Liver (tissue), 3 donors: ENCODE measurements around the gene ZSWIM6.

Experiments used
- ATF3 ChIP-seq: IDR thresholded peaks from 2 replicates; pipeline ENCODE4 v1.6.1; 2016; ENCODE audit warnings: antibody characterized with exemption
- CTCF ChIP-seq: fragments of 150-350 bp; IDR thresholded peaks from 2 replicates; pipeline ENCODE4 v1.5.1; 2017; ENCODE audit warnings: improper control_type of control experiment, low read depth, low read length; ENCODE audit not compliant: missing input control
- GABPA ChIP-seq, 2 donors: IDR thresholded peaks in 1 of 2; conservative IDR thresholded peaks in 1 of 2; 2 replicates each; pipeline ENCODE4 v1.6.1; 2016; ENCODE audit warnings: antibody characterized with exemption in 2 of 2, mild to moderate bottlenecking in 1 of 2, moderate library complexity in 1 of 2
- JUND ChIP-seq, 2 donors: IDR thresholded peaks; 2 replicates each; pipeline ENCODE4 v1.6.1; 2016; ENCODE audit warnings: antibody characterized with exemption in 2 of 2
- MAX ChIP-seq: IDR thresholded peaks from 2 replicates; pipeline ENCODE4 v1.6.1; 2016; ENCODE audit warnings: antibody characterized with exemption
- NR2F2 ChIP-seq: IDR thresholded peaks from 2 replicates; pipeline ENCODE4 v1.6.1; 2016; ENCODE audit warnings: antibody characterized with exemption
- RAD21 ChIP-seq, 2 donors: IDR thresholded peaks; 2 replicates each; pipeline ENCODE4 v1.6.1; 2016; ENCODE audit warnings: antibody characterized with exemption in 2 of 2, mild to moderate bottlenecking in 2 of 2
- donor health status: healthy.
- donor health status: healthy.

- TF ChIP-seq CTCF (no peak), GABPA (IDR thresholded peaks at IDR 0.05 in 1 of 2, conservative IDR thresholded peaks at IDR 0.05 in 1 of 2) (no peak), ATF3 (no peak), NR2F2 (no peak), RAD21 (IDR thresholded peaks at IDR 0.05) (no peak), MAX (no peak), JUND (IDR thresholded peaks at IDR 0.05) (no peak)
Observed at GRCh38 chr5:61363401-61364114, 31.5 kb downstream of the ZSWIM6 start.
